Neural crest cell (in vitro differentiated cells): ENCODE results near the gene SORCS3. TPM values are rescaled to one million over a fixed set of nuclear protein-coding genes. Genes with fewer than 3 reads are reported as not detected.

Source experiments
- DNase-seq: peaks from one replicate; pipeline ENCODE4 v3.0.0; 2021; ENCODE audit warnings: low read depth, mixed read lengths, low spot score
- H3K27ac Mint-ChIP-seq: one replicate; pipeline ENCODE4 v1.8.0; 2021; ENCODE audit warnings: mild to moderate bottlenecking, mixed read lengths; ENCODE audit not compliant: unreplicated experiment
- H3K27me3 Mint-ChIP-seq: 2 replicates; pipeline ENCODE4 v1.8.0; 2021; ENCODE audit warnings: low read depth, mild to moderate bottlenecking, mixed read lengths
- H3K36me3 Mint-ChIP-seq: 2 replicates; pipeline ENCODE4 v1.8.0; 2021; ENCODE audit warnings: low read depth, mild to moderate bottlenecking, mixed read lengths
- H3K4me1 Mint-ChIP-seq: 2 replicates; pipeline ENCODE4 v1.8.0; 2021; ENCODE audit warnings: mixed read lengths
- H3K4me3 Mint-ChIP-seq: one replicate; pipeline ENCODE4 v1.8.0; 2021; ENCODE audit warnings: mild to moderate bottlenecking, mixed read lengths
- H3K9me3 Mint-ChIP-seq: 2 replicates; pipeline ENCODE4 v1.8.0; 2021; ENCODE audit warnings: mixed read lengths
- total RNA-seq: library from RNA; stranded (reverse); gene quantifications from 2 replicates; pipeline ENCODE4 v1.2.1, GENCODE V29; 2021
- TF ChIP-seq, protein P1 (sequence below): fragments of 200-600 bp; sonication (generic); conservative IDR thresholded peaks from 2 replicates; pipeline ENCODE4 v1.5.0; 2021; ENCODE audit warnings: antibody characterized with exemption, mild to moderate bottlenecking

The SORCS3 gene
- total RNA-seq, 1 donor from 2014 or later: 3.3 TPM

- H3K36me3 Mint-ChIP-seq: no peaks in the 10 kb centered on the region
- no peak overlapping the region for H3K27ac Mint-ChIP-seq
- TF ChIP-seq, protein P1, sequence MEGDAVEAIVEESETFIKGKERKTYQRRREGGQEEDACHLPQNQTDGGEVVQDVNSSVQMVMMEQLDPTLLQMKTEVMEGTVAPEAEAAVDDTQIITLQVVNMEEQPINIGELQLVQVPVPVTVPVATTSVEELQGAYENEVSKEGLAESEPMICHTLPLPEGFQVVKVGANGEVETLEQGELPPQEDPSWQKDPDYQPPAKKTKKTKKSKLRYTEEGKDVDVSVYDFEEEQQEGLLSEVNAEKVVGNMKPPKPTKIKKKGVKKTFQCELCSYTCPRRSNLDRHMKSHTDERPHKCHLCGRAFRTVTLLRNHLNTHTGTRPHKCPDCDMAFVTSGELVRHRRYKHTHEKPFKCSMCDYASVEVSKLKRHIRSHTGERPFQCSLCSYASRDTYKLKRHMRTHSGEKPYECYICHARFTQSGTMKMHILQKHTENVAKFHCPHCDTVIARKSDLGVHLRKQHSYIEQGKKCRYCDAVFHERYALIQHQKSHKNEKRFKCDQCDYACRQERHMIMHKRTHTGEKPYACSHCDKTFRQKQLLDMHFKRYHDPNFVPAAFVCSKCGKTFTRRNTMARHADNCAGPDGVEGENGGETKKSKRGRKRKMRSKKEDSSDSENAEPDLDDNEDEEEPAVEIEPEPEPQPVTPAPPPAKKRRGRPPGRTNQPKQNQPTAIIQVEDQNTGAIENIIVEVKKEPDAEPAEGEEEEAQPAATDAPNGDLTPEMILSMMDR: no peak
- no peaks in the 10 kb centered on the region for H3K4me1 Mint-ChIP-seq
- DNase-seq: no peak
- H3K27me3 Mint-ChIP-seq: no peaks in the 10 kb centered on the region
- peaks cover 3% of the 10 kb centered on the region for H3K9me3 Mint-ChIP-seq
- no peak overlapping the region for H3K4me3 Mint-ChIP-seq
Observed at GRCh38 chr10:105017691-105018090, 376.6 kb downstream of the SORCS3 start.

GRCh38 chr10:105023211-105024111 lies 382.4 kb downstream of the SORCS3 start:
- H3K9me3 Mint-ChIP-seq: no peaks in the 10 kb centered on the region
- H3K27me3 Mint-ChIP-seq: peaks cover 8% of the 10 kb centered on the region
- no peak overlapping the region for H3K4me3 Mint-ChIP-seq

GRCh38 chr10:105024184-105024583 lies 383.1 kb downstream of the SORCS3 start:
- H3K27ac Mint-ChIP-seq: no peak overlapping the region
- H3K4me1 Mint-ChIP-seq: peaks cover 14% of the 10 kb centered on the region
- H3K4me3 Mint-ChIP-seq: no peak overlapping the region
- no peaks in the 10 kb centered on the region for H3K9me3 Mint-ChIP-seq
- no peak for DNase-seq
- peaks cover 8% of the 10 kb centered on the region for H3K27me3 Mint-ChIP-seq
- TF ChIP-seq, protein P1: no peak
- H3K36me3 Mint-ChIP-seq: no peaks in the 10 kb centered on the region

More at GRCh38 chr10:105023211-105024111, 382.4 kb downstream of the SORCS3 start:
- DNase-seq: no peak
- TF ChIP-seq, protein P1: no peak
- H3K36me3 Mint-ChIP-seq: no peaks in the 10 kb centered on the region
- no peak overlapping the region for H3K27ac Mint-ChIP-seq
- H3K4me1 Mint-ChIP-seq: peaks cover 14% of the 10 kb centered on the region

GRCh38 chr10:105025092-105025491 lies 384.0 kb downstream of the SORCS3 start:
- peaks cover under 1% of the 10 kb centered on the region for H3K9me3 Mint-ChIP-seq
- no peak for DNase-seq
- H3K27ac Mint-ChIP-seq: no peak overlapping the region
- H3K4me3 Mint-ChIP-seq: no peak overlapping the region
- H3K27me3 Mint-ChIP-seq: peaks cover 8% of the 10 kb centered on the region
- H3K36me3 Mint-ChIP-seq: no peaks in the 10 kb centered on the region
- TF ChIP-seq, protein P1: no peak
- peaks cover 14% of the 10 kb centered on the region for H3K4me1 Mint-ChIP-seq

DNA sequence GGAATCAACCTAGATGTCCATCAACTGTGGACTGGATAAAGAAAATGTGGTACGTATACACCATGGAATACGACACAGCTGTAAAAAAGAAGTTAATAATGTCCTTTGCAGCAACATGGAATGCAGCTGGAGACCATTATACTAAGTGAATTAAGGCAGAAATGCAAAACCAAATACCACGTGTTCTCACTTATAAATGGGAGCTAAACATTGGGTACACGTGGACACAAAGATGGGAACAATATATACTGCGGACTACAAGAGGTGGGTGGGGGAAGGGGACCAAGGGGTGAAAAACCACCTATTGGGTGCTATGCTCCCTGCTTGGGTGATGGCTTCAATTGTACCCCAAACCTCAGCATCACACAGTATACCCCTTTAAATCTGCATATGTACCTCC lies 385.5 kb downstream of the SORCS3 start:
- Mint-ChIP-seq H3K9me3 (peaks cover 2% of the 10 kb centered on the region), H3K4me1 (peaks cover 14% of the 10 kb centered on the region), H3K27ac (no peak overlapping the region), H3K27me3 (peaks cover 10% of the 10 kb centered on the region), H3K36me3 (no peaks in the 10 kb centered on the region), H3K4me3 (no peak overlapping the region)
- TF ChIP-seq, protein P1: no peak
- DNase-seq: no peak
